SU-DHL-6 (cell line): ENCODE results near the gene ZNF605.

Source experiments
- H2AFZ ChIP-seq: fragments of 200-600 bp; sonication (generic); 2 replicates; pipeline ENCODE4 v1.6.1; 2014; ENCODE audit warnings: low read depth, mild to moderate bottlenecking, moderate library complexity, mixed read lengths, antibody characterized with exemption, low read length; ENCODE audit not compliant: severe bottlenecking
- H3F3A ChIP-seq: fragments of 200-600 bp; shearing (Covaris generic); 2 replicates; pipeline ENCODE4 v1.6.0; 2016; ENCODE audit warnings: antibody characterized with exemption, mild to moderate bottlenecking; ENCODE audit not compliant: insufficient read depth
- H3K27ac ChIP-seq: fragments of 200-600 bp; sonication (generic); 2 replicates; pipeline ENCODE4 v1.5.1; 2016; ENCODE audit warnings: low read depth, mild to moderate bottlenecking, low read length, moderate library complexity, mixed read lengths
- H3K27me3 ChIP-seq: fragments of 200-600 bp; sonication (generic), shearing (Covaris generic); 2 replicates; pipeline ENCODE4 v1.6.0; 2014; ENCODE audit warnings: mild to moderate bottlenecking, low read length
- H3K36me3 ChIP-seq: fragments of 200-600 bp; sonication (generic); 2 replicates; pipeline ENCODE4 v1.6.1; 2014; ENCODE audit warnings: mild to moderate bottlenecking, low read length, mixed read lengths
- H3K4me2 ChIP-seq: fragments of 300-600, 200-600 bp; shearing (Covaris generic), sonication (generic); 2 replicates; pipeline ENCODE4 v1.6.0; 2014; ENCODE audit warnings: low read length, low read depth, mild to moderate bottlenecking; ENCODE audit not compliant: poor library complexity, severe bottlenecking
- H3K4me3 ChIP-seq: fragments of 200-600 bp; sonication (generic); 2 replicates; pipeline ENCODE4 v1.5.1; 2014; ENCODE audit warnings: antibody characterized with exemption, low read length, mild to moderate bottlenecking, mixed read lengths; ENCODE audit not compliant: insufficient read depth, poor library complexity, severe bottlenecking
- H3K79me2 ChIP-seq: fragments of 200-600 bp; sonication (generic); 2 replicates; pipeline ENCODE4 v1.6.1; 2014; ENCODE audit warnings: mild to moderate bottlenecking, low read length, moderate library complexity; ENCODE audit not compliant: insufficient read depth
- H3K9ac ChIP-seq: fragments of 200-600 bp; sonication (generic); 2 replicates; pipeline ENCODE4 v1.7.0; 2014; ENCODE audit warnings: mild to moderate bottlenecking, low read length
- H3K9me2 ChIP-seq: fragments of 200-600 bp; sonication (generic); replicated peaks from 2 replicates; pipeline ENCODE4 v1.6.1; 2014; ENCODE audit warnings: low read length; ENCODE audit not compliant: insufficient read depth
- H3K9me3 ChIP-seq: fragments of 200-600 bp; sonication (generic); 2 replicates; pipeline ENCODE4 v1.6.1; 2014; ENCODE audit warnings: low read length, mixed read lengths; ENCODE audit not compliant: insufficient read depth
- H4K20me1 ChIP-seq: fragments of 200-600 bp; sonication (generic); 2 replicates; pipeline ENCODE4 v1.6.1; 2014; ENCODE audit warnings: low read depth, mild to moderate bottlenecking, antibody characterized with exemption, low read length, moderate library complexity, mixed read lengths
- CTCF ChIP-seq: fragments of 200-600 bp; sonication (generic); IDR thresholded peaks from one replicate; pipeline ENCODE4 v1.5.1; 2017; ENCODE audit warnings: antibody characterized with exemption, mild to moderate bottlenecking, low read length, moderate library complexity; ENCODE audit not compliant: insufficient read depth, poor library complexity, severe bottlenecking
- EZH2phosphoT487 ChIP-seq: fragments of 200-600 bp; sonication (generic), shearing (Covaris generic); conservative IDR thresholded peaks from 2 replicates; pipeline ENCODE4 v1.6.1; 2018; ENCODE audit warnings: mild to moderate bottlenecking, antibody characterized with exemption, low read length, moderate library complexity, mixed read lengths

ZNF605 gene

GRCh38 chr12:132953163-132953425 lies 3.0 kb downstream of the ZNF605 start:
- peaks cover 2% of the 10 kb centered on the region; the same call in 1 of the 2 replicates for H3K36me3 ChIP-seq
- peaks cover 41% of the 10 kb centered on the region; the same call in 1 of the 2 replicates for H3K9me3 ChIP-seq
- no peak overlapping the region for H3K27ac ChIP-seq
- H3K9ac ChIP-seq = no peak overlapping the region
- peaks cover 13% of the 10 kb centered on the region; the same call in 1 of the 2 replicates for H3F3A ChIP-seq
- H4K20me1 ChIP-seq = no peaks in the 10 kb centered on the region
- H3K79me2 ChIP-seq = peaks cover 24% of the 10 kb centered on the region
- H3K4me3 ChIP-seq = no peak overlapping the region
- H2AFZ ChIP-seq = no peak overlapping the region
- TF ChIP-seq CTCF (no peak), EZH2phosphoT487 (no peak)
- no peak overlapping the region for H3K4me2 ChIP-seq
- no peaks in the 10 kb centered on the region for H3K27me3 ChIP-seq
- H3K9me2 ChIP-seq = no peaks in the 10 kb centered on the region

GRCh38 chr12:132952371-132953162 lies 3.5 kb downstream of the ZNF605 start:
- Histone ChIP-seq H4K20me1 (no peaks in the 10 kb centered on the region), H2AFZ (no peak overlapping the region), H3K9ac (no peak overlapping the region), H3F3A (peaks cover 13% of the 10 kb centered on the region; the same call in 1 of the 2 replicates), H3K79me2 (peaks cover 24% of the 10 kb centered on the region), H3K9me3 (peaks cover 43% of the 10 kb centered on the region; the same call in 1 of the 2 replicates), H3K27me3 (no peaks in the 10 kb centered on the region), H3K4me2 (no peak overlapping the region), H3K9me2 (no peaks in the 10 kb centered on the region), H3K4me3 (no peak overlapping the region), H3K36me3 (peaks cover 5% of the 10 kb centered on the region; the same call in 1 of the 2 replicates), H3K27ac (no peak overlapping the region)
- TF ChIP-seq CTCF (no peak), EZH2phosphoT487 (no peak)

DNA sequence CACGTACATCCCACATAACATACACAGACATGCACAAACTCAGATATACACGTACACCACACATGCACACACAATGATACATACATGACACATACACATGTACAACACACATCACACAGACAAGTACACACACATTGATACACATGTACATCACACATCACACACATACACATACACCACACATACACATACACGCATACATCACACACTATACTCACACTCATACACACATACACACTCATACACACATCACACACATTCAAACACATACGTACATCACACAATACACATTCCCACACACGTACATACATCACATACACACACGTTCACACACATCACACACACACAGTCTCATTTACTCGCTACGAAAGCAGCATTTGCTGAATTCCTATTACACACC lies 4.5 kb downstream of the ZNF605 start:
- no peak overlapping the region for H3K4me2 ChIP-seq
- peaks cover 43% of the 10 kb centered on the region; the same call in 1 of the 2 replicates for H3K9me3 ChIP-seq
- H2AFZ ChIP-seq = no peak overlapping the region
- H3K4me3 ChIP-seq = no peak overlapping the region
- no peaks in the 10 kb centered on the region for H3K27me3 ChIP-seq
- peaks cover 24% of the 10 kb centered on the region for H3K79me2 ChIP-seq
- no peaks in the 10 kb centered on the region for H3K9me2 ChIP-seq
- H3K36me3 ChIP-seq = peaks cover 5% of the 10 kb centered on the region; the same call in 1 of the 2 replicates
- no peak for TF ChIP-seq CTCF
- TF ChIP-seq EZH2phosphoT487 = no peak
- peaks cover 13% of the 10 kb centered on the region; the same call in 1 of the 2 replicates for H3F3A ChIP-seq
- no peak overlapping the region for H3K9ac ChIP-seq
- H4K20me1 ChIP-seq = no peaks in the 10 kb centered on the region
- H3K27ac ChIP-seq = no peak overlapping the region
